ENCODE results near the gene CC2D1A.
"Not testable (repeated sequence)": the region's sequence is repeated elsewhere in the genome, so short reads cannot be mapped to it uniquely, and the experiment has no call there.

CC2D1A gene

DNA sequence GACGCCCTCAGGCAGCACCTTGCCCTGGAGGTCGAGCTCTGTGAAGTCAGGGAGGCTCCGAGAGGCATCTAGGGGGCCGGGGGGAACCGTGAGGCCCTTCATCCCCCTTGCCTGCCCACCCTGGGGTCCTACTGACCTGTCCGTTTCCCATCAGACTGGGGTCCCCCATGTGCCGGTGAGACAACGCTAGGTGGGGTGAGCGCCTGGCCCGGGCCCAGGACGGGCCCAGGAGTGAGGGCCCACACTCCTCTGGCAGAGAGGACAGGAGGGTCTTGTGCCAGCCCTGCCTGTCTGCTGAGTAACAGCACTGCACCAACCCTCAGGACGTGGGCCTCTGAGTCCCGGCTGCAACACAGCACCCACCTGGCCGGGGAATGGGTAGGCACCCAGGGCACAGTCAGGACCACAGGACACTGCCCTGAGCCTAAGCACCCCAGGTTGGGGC is 60.7 kb downstream of the CC2D1A start:
- Histone ChIP-seq H3K4me1 (ENCODE audit: control insufficient read depth, insufficient read depth, low read length, poor library complexity, severe bottlenecking) (no peaks in the 10 kb centered on the region), H3K27ac (ENCODE audit: insufficient read depth, low read length, poor library complexity, severe bottlenecking) (no peak overlapping the region), H3K9me3 (ENCODE audit: control insufficient read depth, low read length) (no peaks in the 10 kb centered on the region), H3K36me3 (ENCODE audit: control insufficient read depth, insufficient read depth, low read length) (peaks cover 53% of the 10 kb centered on the region), H3K4me3 (ENCODE audit: insufficient read depth, low read depth, low read length, poor library complexity, severe bottlenecking) (no peak overlapping the region), H3K27me3 (replicated peaks; ENCODE audit: control insufficient read depth, insufficient read depth, low read length, poor library complexity, severe bottlenecking) (no peaks in the 10 kb centered on the region)
- DNase-seq = no peak

DNA sequence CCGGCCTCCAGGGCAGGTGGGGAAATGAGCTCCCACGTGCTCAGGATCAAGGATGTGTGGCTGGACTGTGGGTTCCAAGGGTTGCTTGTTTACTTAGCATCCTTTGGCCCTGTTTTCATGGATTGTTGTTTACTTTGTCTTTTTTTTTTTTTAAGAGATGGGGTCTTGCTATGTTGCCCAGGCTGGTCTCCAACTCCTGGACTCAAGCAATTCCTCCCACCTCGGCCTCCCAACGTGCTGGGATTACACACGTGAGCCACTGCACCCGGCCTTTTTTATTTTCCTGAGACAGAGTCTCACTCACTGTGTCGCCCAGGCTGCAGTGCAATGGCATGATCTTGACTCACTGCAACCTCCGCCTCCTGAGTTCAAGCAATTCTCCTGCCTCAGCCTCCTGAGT is 61.2 kb downstream of the CC2D1A start:
- H3K9me3 ChIP-seq (ENCODE audit: control insufficient read depth, low read length); H3K4me3 ChIP-seq (ENCODE audit: insufficient read depth, low read depth, low read length, poor library complexity, severe bottlenecking); H3K27me3 ChIP-seq (replicated peaks; ENCODE audit: control insufficient read depth, insufficient read depth, low read length, poor library complexity, severe bottlenecking); DNase-seq; H3K4me1 ChIP-seq (ENCODE audit: control insufficient read depth, insufficient read depth, low read length, poor library complexity, severe bottlenecking); H3K27ac ChIP-seq (ENCODE audit: insufficient read depth, low read length, poor library complexity, severe bottlenecking): not testable (repeated sequence)
- H3K36me3 ChIP-seq (ENCODE audit: control insufficient read depth, insufficient read depth, low read length) = peaks cover 50% of the 10 kb centered on the region

DNA sequence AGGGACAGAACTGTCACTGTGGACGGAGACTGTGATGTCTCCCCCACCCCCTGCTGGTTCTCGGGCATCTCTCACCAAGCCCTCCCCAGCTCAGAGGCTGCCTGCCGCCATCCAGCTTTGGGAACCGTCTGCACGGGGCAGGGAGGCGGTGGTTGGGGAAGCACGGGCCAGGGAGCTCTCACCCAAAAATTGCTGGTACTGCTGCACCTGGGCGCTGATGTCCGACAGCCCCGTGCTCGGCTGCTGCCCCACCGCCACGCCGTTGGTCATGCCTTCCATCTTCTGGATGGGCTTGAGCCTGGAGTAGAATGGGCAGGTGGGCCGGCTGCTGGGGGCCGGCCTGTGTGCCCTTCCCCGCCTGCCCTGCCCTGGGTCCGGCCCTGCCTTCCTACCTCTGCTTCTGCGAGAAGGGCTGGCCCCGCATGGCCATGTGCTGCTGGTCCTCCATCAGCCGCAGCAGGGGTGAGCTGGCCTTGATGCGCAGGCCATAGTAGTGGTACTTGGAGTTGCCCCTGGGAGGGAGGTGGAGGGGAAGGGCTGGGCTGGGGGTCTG is 62.5 kb downstream of the CC2D1A start:
- no peak overlapping the region for H3K4me3 ChIP-seq (ENCODE audit: insufficient read depth, low read depth, low read length, poor library complexity, severe bottlenecking)
- H3K9me3 ChIP-seq (ENCODE audit: control insufficient read depth, low read length) = no peaks in the 10 kb centered on the region
- no peaks in the 10 kb centered on the region for H3K4me1 ChIP-seq (ENCODE audit: control insufficient read depth, insufficient read depth, low read length, poor library complexity, severe bottlenecking)
- H3K27ac ChIP-seq (ENCODE audit: insufficient read depth, low read length, poor library complexity, severe bottlenecking) = no peak overlapping the region
- DNase-seq = no peak
- H3K36me3 ChIP-seq (ENCODE audit: control insufficient read depth, insufficient read depth, low read length) = peaks cover 54% of the 10 kb centered on the region
- H3K27me3 ChIP-seq (replicated peaks; ENCODE audit: control insufficient read depth, insufficient read depth, low read length, poor library complexity, severe bottlenecking) = no peaks in the 10 kb centered on the region

DNA sequence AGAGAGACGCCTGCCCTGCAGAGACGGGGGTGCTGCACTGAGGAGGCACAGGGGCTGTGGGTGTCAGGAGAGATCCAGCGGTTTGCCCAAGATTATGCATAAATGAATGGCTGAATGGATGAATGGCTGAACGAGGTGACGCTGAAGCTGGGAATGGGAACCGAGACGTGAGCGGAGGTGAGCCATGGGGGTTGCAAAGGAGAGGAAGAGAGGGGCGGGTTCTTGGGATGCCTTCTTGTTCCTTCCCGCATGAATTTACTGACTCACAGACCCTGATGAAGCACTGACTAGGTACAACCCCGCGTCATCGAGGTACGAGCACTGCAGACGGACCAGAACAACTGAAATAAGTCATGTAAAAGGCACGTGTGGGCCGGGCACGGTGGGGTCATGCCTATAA is 63.0 kb downstream of the CC2D1A start:
- no peaks in the 10 kb centered on the region for H3K27me3 ChIP-seq (replicated peaks; ENCODE audit: control insufficient read depth, insufficient read depth, low read length, poor library complexity, severe bottlenecking)
- H3K4me3 ChIP-seq (ENCODE audit: insufficient read depth, low read depth, low read length, poor library complexity, severe bottlenecking) = no peak overlapping the region
- peaks cover 54% of the 10 kb centered on the region for H3K36me3 ChIP-seq (ENCODE audit: control insufficient read depth, insufficient read depth, low read length)
- H3K9me3 ChIP-seq (ENCODE audit: control insufficient read depth, low read length) = no peaks in the 10 kb centered on the region
- no peak overlapping the region for H3K27ac ChIP-seq (ENCODE audit: insufficient read depth, low read length, poor library complexity, severe bottlenecking)
- DNase-seq = no peak
- H3K4me1 ChIP-seq (ENCODE audit: control insufficient read depth, insufficient read depth, low read length, poor library complexity, severe bottlenecking) = peaks cover 3% of the 10 kb centered on the region

DNA sequence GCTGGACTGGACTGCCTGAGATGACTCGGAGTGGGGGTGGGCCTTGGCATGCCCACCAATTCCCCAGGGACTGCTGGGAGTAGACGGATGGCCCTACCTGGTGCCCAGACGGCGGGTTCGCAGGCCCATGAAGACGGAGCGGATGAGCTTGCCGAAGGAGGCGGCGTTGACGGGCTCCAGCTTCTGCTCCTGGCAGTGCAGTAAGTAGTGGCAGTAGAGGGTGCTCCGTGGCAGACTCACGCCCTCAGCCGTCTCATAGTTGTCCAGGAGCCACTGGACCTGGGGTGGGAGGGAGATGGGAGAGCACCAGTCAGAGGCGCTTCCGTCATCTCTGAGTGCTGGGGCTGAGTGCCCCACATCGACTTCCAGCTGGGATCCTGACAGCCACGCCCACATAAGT is 63.9 kb downstream of the CC2D1A start:
- no peaks in the 10 kb centered on the region for H3K27me3 ChIP-seq (replicated peaks; ENCODE audit: control insufficient read depth, insufficient read depth, low read length, poor library complexity, severe bottlenecking)

DNA sequence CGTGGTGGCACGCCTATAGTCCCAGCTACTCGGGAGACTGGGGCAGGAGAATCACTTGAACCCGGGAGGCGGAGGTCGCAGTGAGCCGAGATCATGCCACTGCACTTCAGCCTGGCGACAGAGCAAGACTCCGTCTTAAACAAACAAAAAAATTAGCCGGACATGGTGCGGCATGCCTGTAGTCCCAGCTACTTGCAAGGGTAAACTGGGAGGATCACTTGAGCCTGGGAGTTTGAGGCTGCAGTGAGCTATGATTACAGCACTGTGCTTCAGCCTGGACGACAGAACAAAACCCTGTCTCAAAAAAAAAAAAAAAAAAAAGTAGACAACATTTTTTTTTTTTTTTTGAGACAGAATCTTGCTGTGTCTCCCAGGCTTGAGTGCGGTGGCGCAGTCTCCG is 65.9 kb downstream of the CC2D1A start:
- not testable (repeated sequence) for DNase-seq; H3K27ac ChIP-seq (ENCODE audit: insufficient read depth, low read length, poor library complexity, severe bottlenecking); H3K4me3 ChIP-seq (ENCODE audit: insufficient read depth, low read depth, low read length, poor library complexity, severe bottlenecking); H3K27me3 ChIP-seq (replicated peaks; ENCODE audit: control insufficient read depth, insufficient read depth, low read length, poor library complexity, severe bottlenecking); H3K9me3 ChIP-seq (ENCODE audit: control insufficient read depth, low read length); H3K4me1 ChIP-seq (ENCODE audit: control insufficient read depth, insufficient read depth, low read length, poor library complexity, severe bottlenecking)
- peaks cover 43% of the 10 kb centered on the region for H3K36me3 ChIP-seq (ENCODE audit: control insufficient read depth, insufficient read depth, low read length)

More for the DNA sequence above, 63.9 kb downstream of the CC2D1A start:
- H3K9me3 ChIP-seq (ENCODE audit: control insufficient read depth, low read length) = no peaks in the 10 kb centered on the region
- H3K27ac ChIP-seq (ENCODE audit: insufficient read depth, low read length, poor library complexity, severe bottlenecking) = no peak overlapping the region
- DNase-seq = no peak
- no peak overlapping the region for H3K4me3 ChIP-seq (ENCODE audit: insufficient read depth, low read depth, low read length, poor library complexity, severe bottlenecking)
- H3K36me3 ChIP-seq (ENCODE audit: control insufficient read depth, insufficient read depth, low read length) = peaks cover 54% of the 10 kb centered on the region
- peaks cover 5% of the 10 kb centered on the region for H3K4me1 ChIP-seq (ENCODE audit: control insufficient read depth, insufficient read depth, low read length, poor library complexity, severe bottlenecking)

DNA sequence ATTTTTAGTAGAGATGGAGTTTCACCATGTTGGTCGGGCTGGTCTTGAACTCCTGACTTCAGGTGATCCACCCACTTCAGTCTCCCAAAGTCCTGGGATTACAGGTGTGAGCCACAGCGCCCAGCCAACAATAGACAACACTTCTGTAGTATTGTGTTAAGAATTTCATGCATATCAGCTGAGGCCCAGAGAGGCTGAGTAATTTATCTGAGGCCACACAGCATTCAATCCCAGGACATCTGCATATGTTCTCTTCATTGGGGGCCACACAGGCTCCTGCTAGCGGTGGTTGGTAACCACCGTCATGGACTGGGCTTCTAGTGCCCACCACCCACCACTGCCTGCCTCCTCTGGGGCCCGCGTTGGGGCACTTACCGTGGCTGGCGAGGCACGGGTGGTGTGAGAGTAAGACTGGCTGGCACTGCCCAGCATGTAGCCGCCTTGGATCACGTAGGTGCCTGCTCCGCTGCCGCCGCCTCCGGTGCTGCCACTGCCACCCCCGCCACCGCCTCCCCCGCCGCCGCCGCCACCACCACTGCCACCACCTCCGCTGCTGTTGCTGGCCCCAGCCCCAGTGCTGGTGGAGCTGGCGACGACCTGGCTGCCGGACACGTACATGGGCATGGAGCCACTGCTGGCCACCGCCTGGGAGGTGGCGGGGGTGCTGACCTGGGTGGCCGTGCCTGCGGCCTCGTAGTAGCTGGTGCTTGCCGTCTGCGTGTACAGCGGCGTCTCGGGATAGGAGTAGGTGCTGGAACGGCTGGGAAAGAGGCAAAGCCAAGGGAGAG is 66.6 kb downstream of the CC2D1A start:
- no peak for DNase-seq
- H3K4me1 ChIP-seq (ENCODE audit: control insufficient read depth, insufficient read depth, low read length, poor library complexity, severe bottlenecking) = peaks cover 5% of the 10 kb centered on the region
- no peaks in the 10 kb centered on the region for H3K9me3 ChIP-seq (ENCODE audit: control insufficient read depth, low read length)
- H3K36me3 ChIP-seq (ENCODE audit: control insufficient read depth, insufficient read depth, low read length) = peaks cover 38% of the 10 kb centered on the region
- H3K27me3 ChIP-seq (replicated peaks; ENCODE audit: control insufficient read depth, insufficient read depth, low read length, poor library complexity, severe bottlenecking) = no peaks in the 10 kb centered on the region
- no peak overlapping the region for H3K27ac ChIP-seq (ENCODE audit: insufficient read depth, low read length, poor library complexity, severe bottlenecking)
- H3K4me3 ChIP-seq (ENCODE audit: insufficient read depth, low read depth, low read length, poor library complexity, severe bottlenecking) = no peak overlapping the region

DNA sequence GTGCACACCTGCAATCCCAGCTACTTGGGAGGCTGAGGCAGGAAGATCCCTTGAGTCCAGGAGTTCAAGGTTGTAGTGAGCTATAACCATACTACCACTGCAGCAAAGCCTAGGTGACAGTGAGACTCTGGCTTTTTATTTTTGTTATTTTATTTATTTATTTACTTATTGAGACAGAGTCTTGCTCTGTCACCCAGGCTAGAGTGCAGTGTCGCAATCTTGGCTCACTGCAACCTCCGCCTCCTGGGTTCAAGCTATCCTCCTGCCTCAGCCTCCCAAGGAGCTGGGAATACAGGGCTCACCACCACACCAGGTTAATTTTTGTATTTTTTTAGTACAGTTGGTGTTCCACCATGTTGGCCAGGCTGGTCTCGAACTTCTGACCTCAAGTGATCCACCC is 67.5 kb downstream of the CC2D1A start:
- not testable (repeated sequence) for DNase-seq; H3K27me3 ChIP-seq (replicated peaks; ENCODE audit: control insufficient read depth, insufficient read depth, low read length, poor library complexity, severe bottlenecking); H3K4me1 ChIP-seq (ENCODE audit: control insufficient read depth, insufficient read depth, low read length, poor library complexity, severe bottlenecking); H3K9me3 ChIP-seq (ENCODE audit: control insufficient read depth, low read length); H3K4me3 ChIP-seq (ENCODE audit: insufficient read depth, low read depth, low read length, poor library complexity, severe bottlenecking); H3K27ac ChIP-seq (ENCODE audit: insufficient read depth, low read length, poor library complexity, severe bottlenecking)
- H3K36me3 ChIP-seq (ENCODE audit: control insufficient read depth, insufficient read depth, low read length) = peaks cover 29% of the 10 kb centered on the region

DNA sequence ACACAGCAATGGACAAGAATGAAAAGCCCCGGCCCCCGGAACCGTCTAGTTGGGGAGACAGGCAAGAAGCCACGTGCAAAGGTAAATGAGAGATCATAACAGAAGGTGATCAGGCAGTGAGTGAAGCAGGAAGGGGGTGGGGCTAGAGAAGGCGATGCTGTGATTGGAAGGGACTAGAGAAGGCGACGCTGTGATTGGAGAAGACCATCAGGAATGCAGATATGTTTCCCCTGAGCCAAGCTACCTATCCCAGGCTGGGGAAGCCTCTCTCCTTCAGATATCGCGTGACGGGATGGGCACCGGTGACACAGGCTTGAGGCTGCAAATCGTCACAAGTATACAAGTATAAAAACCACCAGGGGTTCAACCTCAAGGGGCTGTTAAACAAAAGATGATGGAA is 68.1 kb downstream of the CC2D1A start:
- peaks cover 23% of the 10 kb centered on the region for H3K36me3 ChIP-seq (ENCODE audit: control insufficient read depth, insufficient read depth, low read length)
- H3K27me3 ChIP-seq (replicated peaks; ENCODE audit: control insufficient read depth, insufficient read depth, low read length, poor library complexity, severe bottlenecking) = no peaks in the 10 kb centered on the region
- peaks cover 5% of the 10 kb centered on the region for H3K4me1 ChIP-seq (ENCODE audit: control insufficient read depth, insufficient read depth, low read length, poor library complexity, severe bottlenecking)
- no peak overlapping the region for H3K27ac ChIP-seq (ENCODE audit: insufficient read depth, low read length, poor library complexity, severe bottlenecking)
- H3K9me3 ChIP-seq (ENCODE audit: control insufficient read depth, low read length) = no peaks in the 10 kb centered on the region
- DNase-seq = no peak
- no peak overlapping the region for H3K4me3 ChIP-seq (ENCODE audit: insufficient read depth, low read depth, low read length, poor library complexity, severe bottlenecking)

DNA sequence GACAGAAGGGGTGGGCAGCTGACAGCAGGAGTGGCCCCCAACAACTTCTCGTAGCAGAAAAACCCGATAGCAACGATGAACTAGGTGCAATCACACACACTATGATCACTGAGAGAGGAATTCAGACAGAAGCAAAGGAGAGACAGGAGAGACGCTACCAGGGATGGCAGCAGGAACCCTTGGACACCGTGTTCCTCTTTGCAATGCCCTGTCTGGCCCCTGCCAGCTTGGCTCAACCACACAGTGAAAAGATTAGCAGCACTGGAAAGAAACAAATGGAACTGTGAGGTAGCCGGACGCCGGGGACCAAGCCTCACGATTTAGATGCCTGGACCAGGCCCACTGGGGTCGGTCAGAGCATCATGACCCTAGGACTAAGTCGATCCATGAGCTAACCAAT is 69.9 kb downstream of the CC2D1A start:
- H3K27ac ChIP-seq (ENCODE audit: insufficient read depth, low read length, poor library complexity, severe bottlenecking) = no peak overlapping the region

More for the DNA sequence above, 69.9 kb downstream of the CC2D1A start:
- no peaks in the 10 kb centered on the region for H3K27me3 ChIP-seq (replicated peaks; ENCODE audit: control insufficient read depth, insufficient read depth, low read length, poor library complexity, severe bottlenecking)
- H3K4me3 ChIP-seq (ENCODE audit: insufficient read depth, low read depth, low read length, poor library complexity, severe bottlenecking) = no peak overlapping the region
- no peaks in the 10 kb centered on the region for H3K9me3 ChIP-seq (ENCODE audit: control insufficient read depth, low read length)
- H3K36me3 ChIP-seq (ENCODE audit: control insufficient read depth, insufficient read depth, low read length) = peaks cover 18% of the 10 kb centered on the region
- no peak for DNase-seq
- peaks cover 5% of the 10 kb centered on the region for H3K4me1 ChIP-seq (ENCODE audit: control insufficient read depth, insufficient read depth, low read length, poor library complexity, severe bottlenecking)

All from effector memory CD4-positive, alpha-beta T cell (primary cell).